ENCODE results near the gene ATG7. TPM values are rescaled to one million over a fixed set of nuclear protein-coding genes. Genes with fewer than 3 reads are reported as not detected.

Gene ATG7
- polyA plus RNA-seq, 2 of the 4 experiments (the other 2 are of a cell fraction) = 27.2 to 41.2 TPM

- TF ChIP-seq FOXS1 (CRISPR knock-in tag; IDR thresholded peaks at IDR 0.05) (no peak), MAFK (IDR thresholded peaks at IDR 0.05; ENCODE audit: partially characterized antibody) (no peak), POLR2AphosphoS2 (conservative IDR thresholded peaks at IDR 0.05; ENCODE audit: low read length) (no peak)
Observed at GRCh38 chr3:11423868-11424267, 151.7 kb downstream of the ATG7 start (continued).

DNA sequence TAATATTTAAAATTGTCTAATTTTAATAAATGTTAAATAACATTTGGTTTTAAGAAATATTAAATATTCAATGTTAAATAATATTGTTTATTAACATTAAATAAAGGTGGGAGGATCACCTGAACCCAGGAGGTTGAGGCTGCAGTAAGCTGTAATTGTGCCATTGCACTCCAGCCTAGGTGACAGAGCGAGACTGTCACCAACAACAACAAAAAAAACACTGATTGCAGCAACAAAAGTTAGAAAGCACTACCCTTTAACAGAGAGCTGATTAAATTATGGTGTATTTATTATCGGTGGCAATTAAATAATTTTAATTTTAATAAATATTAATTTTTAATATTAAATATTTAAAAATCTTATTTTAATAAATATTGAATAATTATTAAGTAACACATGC is 152.1 kb downstream of the ATG7 start:
- ChIA-PET CTCF (no interaction called here), POLR2A (no interaction called here)
- TF ChIP-seq CBX8 (IDR thresholded peaks at IDR 0.05) = no peak
- no peak for TF ChIP-seq FOSB (CRISPR knock-in tag; IDR thresholded peaks at IDR 0.05)
- no peak for TF ChIP-seq ZC3H11A (IDR thresholded peaks at IDR 0.05)
- TF ChIP-seq RARB (CRISPR knock-in tag; IDR thresholded peaks at IDR 0.05) = no peak
- no peak for TF ChIP-seq HDAC2 (IDR thresholded peaks at IDR 0.05)
- no peak for TF ChIP-seq ATOH8 (CRISPR knock-in tag; IDR thresholded peaks at IDR 0.05; ENCODE audit: low read depth)
- no peak for TF ChIP-seq ESRRA (IDR thresholded peaks at IDR 0.05; ENCODE audit: borderline replicate concordance, low read length)
- TF ChIP-seq BHLHE40 (IDR thresholded peaks at IDR 0.05; ENCODE audit: low read depth, low read length) = no peak
- TF ChIP-seq POLR2AphosphoS2 (conservative IDR thresholded peaks at IDR 0.05; ENCODE audit: low read length) = no peak
- TF ChIP-seq HOXB13 (CRISPR knock-in tag; IDR thresholded peaks at IDR 0.05; ENCODE audit: low read depth) = no peak
- TF ChIP-seq RAD21 (conservative IDR thresholded peaks at IDR 0.05 in 1 of 2, IDR thresholded peaks at IDR 0.05 in 1 of 2) = no peak
- no peak for TF ChIP-seq EHMT2 (IDR thresholded peaks at IDR 0.05; ENCODE audit: low read depth)
- TF ChIP-seq, protein P1, sequence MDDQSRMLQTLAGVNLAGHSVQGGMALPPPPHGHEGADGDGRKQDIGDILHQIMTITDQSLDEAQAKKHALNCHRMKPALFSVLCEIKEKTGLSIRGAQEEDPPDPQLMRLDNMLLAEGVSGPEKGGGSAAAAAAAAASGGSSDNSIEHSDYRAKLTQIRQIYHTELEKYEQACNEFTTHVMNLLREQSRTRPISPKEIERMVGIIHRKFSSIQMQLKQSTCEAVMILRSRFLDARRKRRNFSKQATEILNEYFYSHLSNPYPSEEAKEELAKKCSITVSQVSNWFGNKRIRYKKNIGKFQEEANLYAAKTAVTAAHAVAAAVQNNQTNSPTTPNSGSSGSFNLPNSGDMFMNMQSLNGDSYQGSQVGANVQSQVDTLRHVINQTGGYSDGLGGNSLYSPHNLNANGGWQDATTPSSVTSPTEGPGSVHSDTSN (IDR thresholded peaks at IDR 0.05) = no peak
- Histone ChIP-seq H3K4me1 (no peaks in the 10 kb centered on the region), H3K27ac (no peak overlapping the region), H3K4me3 (no peak overlapping the region), H3K4me2 (no peak overlapping the region), H3K9me3 (no peaks in the 10 kb centered on the region)
- 91% methylated on average over 2 of the region's 2 CpGs for WGBS (ENCODE audit: missing lambda C conversion rate)
- DNase-seq (ENCODE audit: low read depth in 1 of 2, low spot score in 1 of 2) = no peak
- no peak for FAIRE-seq
- no peak for ATAC-seq

DNA sequence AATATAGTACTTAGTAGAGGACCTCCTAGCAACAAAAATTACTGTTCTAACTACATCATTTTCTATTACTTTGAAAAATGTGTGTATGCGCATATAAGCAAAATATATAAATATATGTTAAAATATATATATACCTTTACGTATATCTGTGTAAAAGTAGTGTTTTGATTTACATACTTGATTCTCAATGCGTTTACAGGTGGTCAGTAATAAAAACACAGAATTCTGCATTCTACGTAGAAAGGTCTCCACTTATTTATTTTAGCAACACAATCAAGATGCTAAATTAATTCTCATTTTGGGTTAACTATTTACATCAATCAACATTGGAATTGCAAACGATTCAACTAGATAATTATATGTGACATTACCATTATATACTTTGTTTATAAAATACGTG is 158.0 kb downstream of the ATG7 start:
- no peak for DNase-seq (ENCODE audit: low read depth in 1 of 2, low spot score in 1 of 2)
- FAIRE-seq = no peak
- Histone ChIP-seq H3K9me3 (no peaks in the 10 kb centered on the region), H3K4me3 (no peak overlapping the region), H3K4me1 (no peaks in the 10 kb centered on the region), H3K27ac (no peak overlapping the region), H3K4me2 (no peak overlapping the region)
- ChIA-PET CTCF (no interaction called here), POLR2A (no interaction called here)
- 85% methylated on average over 6 of the region's 6 CpGs for WGBS (ENCODE audit: missing lambda C conversion rate)
- ATAC-seq = no peak
- no peak for TF ChIP-seq RARB (CRISPR knock-in tag; IDR thresholded peaks at IDR 0.05)
- TF ChIP-seq EP300 (IDR thresholded peaks at IDR 0.05) = no peak
- TF ChIP-seq CHD4 (IDR thresholded peaks at IDR 0.05; ENCODE audit: borderline replicate concordance) = no peak
- no peak for TF ChIP-seq ZNF302 (CRISPR knock-in tag; IDR thresholded peaks at IDR 0.05)
- TF ChIP-seq MAFK (IDR thresholded peaks at IDR 0.05; ENCODE audit: partially characterized antibody) = no peak
- TF ChIP-seq ZSCAN20 (CRISPR knock-in tag; IDR thresholded peaks at IDR 0.05) = no peak
- TF ChIP-seq ESRRA (IDR thresholded peaks at IDR 0.05; ENCODE audit: borderline replicate concordance, low read length) = no peak
- no peak for TF ChIP-seq HDAC2 (IDR thresholded peaks at IDR 0.05)
- TF ChIP-seq SREBF2 (IDR thresholded peaks at IDR 0.05) = no peak
- no peak for TF ChIP-seq NFE2L2 (conservative IDR thresholded peaks at IDR 0.05; ENCODE audit: low read length)
- TF ChIP-seq RNF2 (IDR thresholded peaks at IDR 0.05; ENCODE audit: borderline replicate concordance, low read depth) = no peak
- TF ChIP-seq HOXA7 (CRISPR knock-in tag; IDR thresholded peaks at IDR 0.05) = no peak
- TF ChIP-seq MAZ (IDR thresholded peaks at IDR 0.05; ENCODE audit: borderline replicate concordance, low read depth, low read length) = no peak
- no peak for TF ChIP-seq KDM1A (IDR thresholded peaks at IDR 0.05; ENCODE audit: low read depth)
- TF ChIP-seq, protein P2, sequence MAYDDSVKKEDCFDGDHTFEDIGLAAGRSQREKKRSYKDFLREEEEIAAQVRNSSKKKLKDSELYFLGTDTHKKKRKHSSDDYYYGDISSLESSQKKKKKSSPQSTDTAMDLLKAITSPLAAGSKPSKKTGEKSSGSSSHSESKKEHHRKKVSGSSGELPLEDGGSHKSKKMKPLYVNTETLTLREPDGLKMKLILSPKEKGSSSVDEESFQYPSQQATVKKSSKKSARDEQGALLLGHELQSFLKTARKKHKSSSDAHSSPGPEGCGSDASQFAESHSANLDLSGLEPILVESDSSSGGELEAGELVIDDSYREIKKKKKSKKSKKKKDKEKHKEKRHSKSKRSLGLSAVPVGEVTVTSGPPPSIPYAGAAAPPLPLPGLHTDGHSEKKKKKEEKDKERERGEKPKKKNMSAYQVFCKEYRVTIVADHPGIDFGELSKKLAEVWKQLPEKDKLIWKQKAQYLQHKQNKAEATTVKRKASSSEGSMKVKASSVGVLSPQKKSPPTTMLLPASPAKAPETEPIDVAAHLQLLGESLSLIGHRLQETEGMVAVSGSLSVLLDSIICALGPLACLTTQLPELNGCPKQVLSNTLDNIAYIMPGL (CRISPR knock-in tag; IDR thresholded peaks at IDR 0.05; ENCODE audit: borderline replicate concordance) = no peak
- TF ChIP-seq CEBPB (IDR thresholded peaks at IDR 0.05) = no peak
- TF ChIP-seq TP53 (CRISPR knock-in tag; IDR thresholded peaks at IDR 0.05) = no peak

Data from A549 (cell line).